DOHH2 (cell line): ENCODE data around the gene CSMD2.

Experiments used
- CTCF ChIP-seq: fragments of 200-600 bp; sonication (generic); IDR thresholded peaks from one replicate; pipeline ENCODE4 v1.5.1; 2014; ENCODE audit warnings: antibody characterized with exemption, mild to moderate bottlenecking, low read depth, low read length; ENCODE audit not compliant: poor library complexity, severe bottlenecking
- EZH2phosphoT487 ChIP-seq: fragments of 200-600 bp; sonication (generic); IDR thresholded peaks from 2 replicates; pipeline ENCODE4 v1.6.1; 2017; ENCODE audit warnings: borderline replicate concordance, mild to moderate bottlenecking, antibody characterized with exemption, low read length, moderate library complexity, mixed read lengths

- TF ChIP-seq CTCF (no peak), EZH2phosphoT487 (no peak)
Observed at GRCh38 chr1:33876970-33877650, 287.9 kb downstream of the CSMD2 start.
